MCF 10A (cell line): ENCODE data around the gene NIPSNAP3A. TPM values are rescaled to one million over a fixed set of nuclear protein-coding genes. Genes with fewer than 3 reads are reported as not detected.

Source experiments
- total RNA-seq: library from RNA; stranded (reverse); gene quantifications from 2 replicates; pipeline ENCODE4 v1.2.3, GENCODE V29; 2022

NIPSNAP3A gene
- total RNA-seq, 1 experiment from 2014 or later, result 15.4 TPM

Other genes with a start within 250 kb of the NIPSNAP3A start
- gene OR13F1, start 243.4 kb upstream of the NIPSNAP3A start, total RNA-seq, result not detected in 2 replicates
- not detected in 2 replicates for gene OR13C4, start 220.5 kb upstream of the NIPSNAP3A start, total RNA-seq
- gene OR13C3, start 210.8 kb upstream of the NIPSNAP3A start, total RNA-seq, result not detected in 2 replicates
- not detected in 2 replicates for gene OR13C8, start 178.5 kb upstream of the NIPSNAP3A start, total RNA-seq
- gene OR13C5, start 148.3 kb upstream of the NIPSNAP3A start, total RNA-seq, result not detected in 2 replicates
- gene OR13C2, start 142.1 kb upstream of the NIPSNAP3A start, total RNA-seq, result not detected in 2 replicates
- not detected in 2 replicates for gene OR13C9, start 129.5 kb upstream of the NIPSNAP3A start, total RNA-seq
- not detected in 2 replicates for gene OR13D1, start 53.2 kb upstream of the NIPSNAP3A start, total RNA-seq
- gene NIPSNAP3B, start 16.4 kb downstream of the NIPSNAP3A start, total RNA-seq, result 0.49 TPM in 1 of 2 replicates, not detected in the other
- gene ABCA1, start 180.5 kb downstream of the NIPSNAP3A start, total RNA-seq, result 0.15 and 0.28 TPM in 2 replicates